Left lung (tissue), 10 donors: ENCODE results near the gene ZNF462. TPM values are rescaled to one million over a fixed set of nuclear protein-coding genes. Genes with fewer than 3 reads are reported as not detected.

ENCODE experiments used
- ATAC-seq: fragments of 200-7000 bp; cut with Tn5 transposase; one replicate; pipeline ENCODE4 v1.9.1; 2020; ENCODE audit warnings: moderate library complexity
- DNase-seq, 4 donors: peaks; one replicate each; pipeline ENCODE4 v3.0.0-alpha.2; 2013 to 2020
- H3K27ac ChIP-seq, 2 donors: fragments of 200-600 bp; sonication (generic) in 1 of 2; one replicate each; pipeline versions ENCODE4 v1.5.0 to v1.8.0; 2020 to 2021
- H3K27me3 ChIP-seq, 2 donors: fragments of 200-600 bp; sonication (generic) in 1 of 2; one replicate each; pipeline versions ENCODE4 v1.5.0 to v1.8.0; 2020 to 2021
- H3K36me3 ChIP-seq, 2 donors: fragments of 200-600 bp; sonication (generic) in 1 of 2; one replicate each; pipeline versions ENCODE4 v1.5.0 to v1.8.0; 2020 to 2021
- H3K4me1 ChIP-seq, 2 donors: fragments of 200-600 bp; one replicate each; pipeline ENCODE4 v1.8.0; 2021
- H3K4me3 ChIP-seq, 2 donors: fragments of 200-600 bp; sonication (generic) in 1 of 2; one replicate each; pipeline versions ENCODE4 v1.5.0 to v1.8.0; 2020 to 2021; ENCODE audit warnings: mild to moderate bottlenecking in 1 of 2
- H3K9me3 ChIP-seq, 2 donors: fragments of 200-600 bp; sonication (generic) in 1 of 2; one replicate each; pipeline versions ENCODE4 v1.5.0 to v1.8.0; 2020 to 2021
- intact Hi-C, 2 donors: fragments of 100-400 bp; cut with DNase I; formaldehyde crosslinking; loops; one replicate each; pipeline versions ENCODE4 v1.11.2 to v1.14.2; 2022
- polyA plus RNA-seq, 6 donors: library from polyadenylated mRNA; unstranded; fragments of 120-200 nt; gene quantifications; one replicate each; pipeline ENCODE4 v1.2.1, GENCODE V29; 2013; ENCODE audit not compliant: insufficient read length in 6 of 6
- total RNA-seq, 2 donors: library from RNA; stranded (reverse); fragmentation: NEBNext Ultra II Directional; extraction: Animal tissue kit (Norgen Biotek cat#: 25700); gene quantifications; one replicate each; pipeline ENCODE4 v1.2.1, GENCODE V29; 2021
- TF ChIP-seq, protein P1 (sequence below), 2 donors: fragments of 200-600 bp; sonication (generic) in 1 of 2; IDR thresholded peaks; one replicate each; pipeline versions ENCODE4 v1.5.0 to v1.8.0; 2021; ENCODE audit warnings: antibody characterized with exemption in 2 of 2
- donor health status: DM: no; HTN: yes; CAD: no.
- donor health status: DM: no; HTN: no; CAD: no.

The ZNF462 gene
- total and polyA plus RNA-seq, 8 donors, result 26.9 to 41.4 (median 30.8) TPM

DNA sequence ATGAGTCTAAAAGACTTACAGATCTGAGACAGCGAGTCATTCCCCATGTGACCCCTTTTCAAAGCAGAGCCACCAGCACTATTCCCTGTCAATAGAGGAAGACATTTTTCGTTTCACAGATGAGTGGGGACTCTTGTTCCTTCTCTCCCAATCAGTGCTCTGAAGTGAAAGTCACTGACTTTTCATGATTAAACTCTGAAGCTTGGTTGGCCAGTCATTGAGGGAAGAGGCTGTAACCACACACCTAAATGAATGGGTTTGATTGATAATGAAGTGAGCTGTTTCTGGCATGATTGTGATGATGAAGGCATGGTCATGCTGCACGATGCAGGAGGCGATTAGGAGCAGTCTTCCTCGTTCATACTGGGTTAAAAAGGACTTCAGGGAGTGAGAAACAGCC is 171.9 kb downstream of the ZNF462 start:
- Histone ChIP-seq H3K27me3 (no peaks in the 10 kb centered on the region), H3K27ac (no peak overlapping the region), H3K4me1 (no peaks in the 10 kb centered on the region), H3K9me3 (no peaks in the 10 kb centered on the region), H3K4me3 (no peak overlapping the region), H3K36me3 (no peaks in the 10 kb centered on the region)
- DNase-seq (no peak), ATAC-seq (no peak)
- TF ChIP-seq, protein P1, sequence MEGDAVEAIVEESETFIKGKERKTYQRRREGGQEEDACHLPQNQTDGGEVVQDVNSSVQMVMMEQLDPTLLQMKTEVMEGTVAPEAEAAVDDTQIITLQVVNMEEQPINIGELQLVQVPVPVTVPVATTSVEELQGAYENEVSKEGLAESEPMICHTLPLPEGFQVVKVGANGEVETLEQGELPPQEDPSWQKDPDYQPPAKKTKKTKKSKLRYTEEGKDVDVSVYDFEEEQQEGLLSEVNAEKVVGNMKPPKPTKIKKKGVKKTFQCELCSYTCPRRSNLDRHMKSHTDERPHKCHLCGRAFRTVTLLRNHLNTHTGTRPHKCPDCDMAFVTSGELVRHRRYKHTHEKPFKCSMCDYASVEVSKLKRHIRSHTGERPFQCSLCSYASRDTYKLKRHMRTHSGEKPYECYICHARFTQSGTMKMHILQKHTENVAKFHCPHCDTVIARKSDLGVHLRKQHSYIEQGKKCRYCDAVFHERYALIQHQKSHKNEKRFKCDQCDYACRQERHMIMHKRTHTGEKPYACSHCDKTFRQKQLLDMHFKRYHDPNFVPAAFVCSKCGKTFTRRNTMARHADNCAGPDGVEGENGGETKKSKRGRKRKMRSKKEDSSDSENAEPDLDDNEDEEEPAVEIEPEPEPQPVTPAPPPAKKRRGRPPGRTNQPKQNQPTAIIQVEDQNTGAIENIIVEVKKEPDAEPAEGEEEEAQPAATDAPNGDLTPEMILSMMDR (IDR thresholded peaks at IDR 0.05), result no peak
- intact Hi-C loops, result no loop called here

GRCh38 chr9:107036367-107036766 is 173.4 kb downstream of the ZNF462 start:
- intact Hi-C loops, result no loop called here
- Histone ChIP-seq H3K36me3 (no peaks in the 10 kb centered on the region), H3K4me3 (no peak overlapping the region), H3K4me1 (no peaks in the 10 kb centered on the region), H3K27me3 (no peaks in the 10 kb centered on the region), H3K27ac (no peak overlapping the region), H3K9me3 (no peaks in the 10 kb centered on the region)
- DNase-seq (no peak), ATAC-seq (no peak)
- TF ChIP-seq, protein P1 (IDR thresholded peaks at IDR 0.05), result no peak

GRCh38 chr9:107039542-107039941 is 176.6 kb downstream of the ZNF462 start:
- TF ChIP-seq, protein P1 (IDR thresholded peaks at IDR 0.05), result no peak
- H3K27ac ChIP-seq, result no peak overlapping the region
- H3K27me3 ChIP-seq, result no peaks in the 10 kb centered on the region
- ATAC-seq (no peak), DNase-seq (no peak)
- H3K4me1 ChIP-seq, result no peaks in the 10 kb centered on the region
- H3K4me3 ChIP-seq, result no peak overlapping the region
- no peaks in the 10 kb centered on the region for H3K36me3 ChIP-seq
- intact Hi-C loops, result no loop called here
- H3K9me3 ChIP-seq, result no peaks in the 10 kb centered on the region

DNA sequence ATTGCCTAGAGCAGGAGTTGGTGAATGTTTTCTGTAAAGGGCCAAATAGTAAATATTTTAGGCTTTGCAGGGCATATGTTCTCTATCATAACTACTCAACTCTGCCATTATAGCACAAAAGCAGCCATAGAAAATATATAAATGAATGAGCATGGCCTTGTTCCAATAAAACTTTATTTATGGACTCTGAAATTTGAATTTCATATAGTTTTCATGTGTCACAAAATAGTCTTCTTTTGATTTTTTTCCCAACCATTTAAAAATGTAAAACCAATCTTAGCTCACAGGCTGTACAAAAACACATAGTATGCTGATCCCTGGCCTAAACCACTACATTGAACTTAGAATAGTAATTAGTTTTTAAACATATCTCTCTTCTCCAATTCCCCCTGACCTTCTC is 179.6 kb downstream of the ZNF462 start:
- intact Hi-C loops, result no loop called here
- no peak for ATAC-seq
- H3K4me1 ChIP-seq, result no peaks in the 10 kb centered on the region
- no peaks in the 10 kb centered on the region for H3K9me3 ChIP-seq
- no peak overlapping the region for H3K27ac ChIP-seq
- no peaks in the 10 kb centered on the region for H3K36me3 ChIP-seq
- H3K27me3 ChIP-seq, result no peaks in the 10 kb centered on the region
- no peak for DNase-seq
- TF ChIP-seq, protein P1 (IDR thresholded peaks at IDR 0.05), result no peak
- no peak overlapping the region for H3K4me3 ChIP-seq

DNA sequence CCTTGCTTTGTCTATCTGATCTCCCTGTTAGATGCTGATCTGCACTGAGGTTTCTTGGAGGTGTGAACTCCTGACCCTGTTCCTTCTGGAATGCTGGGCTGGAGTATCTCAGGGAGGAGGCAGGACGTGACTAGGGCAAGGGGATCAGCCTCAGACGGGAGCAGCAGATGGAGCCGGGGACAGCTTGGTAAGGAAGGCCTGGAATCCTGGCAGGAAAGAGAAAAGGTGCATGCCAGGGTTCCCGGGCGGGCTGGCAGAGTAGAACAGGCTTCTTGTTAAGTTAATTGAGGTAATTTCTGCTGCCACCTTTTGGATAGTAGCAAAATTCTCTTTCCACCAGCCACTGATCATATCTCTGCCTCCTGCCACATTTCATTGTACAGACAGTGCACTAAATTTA is 180.9 kb downstream of the ZNF462 start:
- TF ChIP-seq, protein P1 (IDR thresholded peaks at IDR 0.05), result no peak
- Histone ChIP-seq H3K27ac (no peak overlapping the region), H3K36me3 (no peaks in the 10 kb centered on the region), H3K9me3 (no peaks in the 10 kb centered on the region), H3K4me3 (no peak overlapping the region), H3K4me1 (no peaks in the 10 kb centered on the region), H3K27me3 (no peaks in the 10 kb centered on the region)
- no peak for ATAC-seq
- peak in 1 of 4 donors; percentile 45 for DNase-seq
- intact Hi-C loops, result no loop called here
